ENCODE data around the gene CASZ1.

Gene CASZ1

DNA sequence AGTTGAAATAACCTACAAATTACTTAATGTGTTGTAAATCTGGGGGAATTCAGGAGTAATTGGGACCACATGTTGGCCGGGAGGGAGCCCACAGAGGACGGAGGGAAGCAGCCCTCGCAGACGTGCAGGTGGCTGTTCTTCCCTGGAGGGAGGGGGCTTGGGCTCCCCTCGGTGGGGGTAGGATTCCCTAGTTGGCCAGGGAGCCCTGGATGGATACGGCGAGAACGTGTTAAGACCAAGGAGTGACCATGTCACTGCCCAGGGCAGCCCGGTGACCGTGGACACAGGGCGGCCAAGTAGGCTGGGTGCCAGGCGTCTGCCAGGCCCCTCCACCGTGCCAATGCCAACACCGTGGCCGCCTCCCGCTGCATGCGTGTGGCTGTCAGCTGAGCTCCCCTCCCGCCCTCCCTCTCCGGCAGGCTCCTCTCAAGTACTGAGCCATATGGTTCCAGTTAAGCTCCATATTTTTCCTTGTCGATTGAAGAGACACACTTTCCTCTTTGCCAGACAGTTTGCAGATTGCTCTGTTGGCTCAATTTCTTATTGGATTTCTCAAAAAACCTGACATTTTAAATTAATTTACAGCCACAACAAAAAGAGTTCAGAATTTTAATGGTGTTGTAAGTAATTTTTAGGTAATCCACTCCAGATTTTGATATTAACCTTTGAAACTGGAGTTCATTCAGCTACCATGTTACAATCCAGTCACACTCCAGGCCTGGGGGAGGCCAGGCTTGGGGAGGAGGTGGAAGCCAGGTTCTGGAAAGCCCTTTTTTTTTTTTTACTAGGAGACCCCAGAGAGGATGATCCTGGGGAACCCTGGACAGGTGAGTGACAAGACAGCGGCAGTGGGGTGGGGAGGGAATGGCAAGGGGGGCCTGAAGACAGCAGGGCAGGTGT lies 71.2 kb downstream of the CASZ1 start:
- DNase-seq (ENCODE audit: low read depth): no peak

DNA sequence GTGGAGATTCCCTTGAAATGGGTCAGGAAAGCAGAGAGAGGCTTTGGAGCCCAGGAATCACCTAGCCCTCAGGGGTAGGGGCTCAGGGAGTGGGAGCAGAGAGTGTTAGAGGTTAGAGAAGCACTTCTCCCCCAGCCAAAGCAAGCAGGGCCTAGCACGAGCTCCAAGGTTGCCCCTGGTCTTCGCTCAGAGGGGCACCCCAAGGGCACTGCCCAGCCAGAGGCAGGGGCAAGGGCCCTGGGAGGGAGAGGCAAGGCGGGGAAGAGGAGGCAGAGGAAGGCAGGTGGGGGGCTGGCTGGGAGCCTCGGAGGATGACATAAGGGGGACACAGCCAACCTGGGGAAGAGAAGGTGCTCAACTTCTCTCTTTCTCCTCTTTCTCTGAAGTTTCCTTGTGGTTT lies 71.9 kb downstream of the CASZ1 start:
- DNase-seq (ENCODE audit: low read depth): no peak

DNA sequence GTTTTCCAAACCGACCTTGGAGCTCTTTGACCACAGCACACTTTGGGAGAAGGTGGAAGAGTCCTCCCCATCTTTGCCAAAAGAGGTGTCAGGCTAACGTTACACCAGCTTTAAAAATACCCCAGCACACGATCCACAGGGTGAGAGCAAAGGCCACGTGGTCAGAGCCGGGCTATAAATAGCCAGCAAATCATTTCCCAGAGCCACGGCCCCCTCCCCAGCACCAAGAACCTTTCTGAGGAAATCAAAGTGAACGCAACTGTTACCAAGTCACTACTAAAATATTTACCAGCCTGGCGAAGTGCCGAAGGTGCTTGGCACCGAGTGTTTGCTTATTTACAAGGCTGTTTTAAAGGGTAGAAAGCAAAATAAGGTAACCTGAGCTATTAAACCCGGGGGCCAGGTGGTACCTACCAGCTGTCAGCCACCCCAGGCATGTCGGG lies 72.4 kb downstream of the CASZ1 start:
- DNase-seq (ENCODE audit: low read depth): no peak

DNA sequence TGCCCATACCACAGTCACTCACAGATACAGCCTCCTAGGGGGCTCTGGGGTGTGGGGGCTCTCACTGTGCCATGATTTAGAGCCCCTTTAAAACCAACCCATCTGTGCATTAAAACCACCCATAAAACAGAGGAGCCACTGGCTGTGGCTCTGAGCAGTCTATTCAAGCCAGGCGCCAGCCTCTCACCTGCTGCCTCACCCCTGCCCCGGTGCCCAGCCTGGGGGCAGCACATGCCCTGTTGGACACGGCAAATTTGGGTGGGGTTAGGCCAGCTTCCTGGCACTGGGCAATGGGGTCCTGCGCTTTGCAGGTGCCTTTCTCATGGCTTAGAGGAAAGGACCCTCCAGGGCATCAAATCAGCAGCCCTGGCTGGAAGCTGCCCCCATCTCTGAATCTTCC lies 73.1 kb downstream of the CASZ1 start:
- no peak for DNase-seq (ENCODE audit: low read depth)

DNA sequence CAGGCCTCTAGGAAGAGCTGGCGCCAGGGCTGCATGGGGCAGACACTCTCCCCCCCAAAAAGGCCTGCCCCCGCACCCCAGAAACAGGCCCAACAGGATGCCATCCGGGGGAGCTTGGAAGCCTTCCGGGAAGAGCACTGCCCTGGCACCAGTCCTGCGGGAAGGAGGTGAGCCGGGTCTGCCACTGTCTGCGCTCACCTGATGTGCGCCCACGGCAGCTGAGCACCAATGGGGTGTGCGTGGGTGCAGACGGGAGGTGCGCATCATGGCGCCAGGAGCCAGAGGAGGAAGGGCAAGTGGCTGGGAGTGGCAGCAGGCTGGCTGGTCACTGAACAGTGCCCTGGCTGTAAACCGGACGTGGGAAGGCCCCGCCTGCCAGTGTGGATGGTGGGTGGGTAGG lies 73.6 kb downstream of the CASZ1 start:
- no peak for DNase-seq (ENCODE audit: low read depth)

DNA sequence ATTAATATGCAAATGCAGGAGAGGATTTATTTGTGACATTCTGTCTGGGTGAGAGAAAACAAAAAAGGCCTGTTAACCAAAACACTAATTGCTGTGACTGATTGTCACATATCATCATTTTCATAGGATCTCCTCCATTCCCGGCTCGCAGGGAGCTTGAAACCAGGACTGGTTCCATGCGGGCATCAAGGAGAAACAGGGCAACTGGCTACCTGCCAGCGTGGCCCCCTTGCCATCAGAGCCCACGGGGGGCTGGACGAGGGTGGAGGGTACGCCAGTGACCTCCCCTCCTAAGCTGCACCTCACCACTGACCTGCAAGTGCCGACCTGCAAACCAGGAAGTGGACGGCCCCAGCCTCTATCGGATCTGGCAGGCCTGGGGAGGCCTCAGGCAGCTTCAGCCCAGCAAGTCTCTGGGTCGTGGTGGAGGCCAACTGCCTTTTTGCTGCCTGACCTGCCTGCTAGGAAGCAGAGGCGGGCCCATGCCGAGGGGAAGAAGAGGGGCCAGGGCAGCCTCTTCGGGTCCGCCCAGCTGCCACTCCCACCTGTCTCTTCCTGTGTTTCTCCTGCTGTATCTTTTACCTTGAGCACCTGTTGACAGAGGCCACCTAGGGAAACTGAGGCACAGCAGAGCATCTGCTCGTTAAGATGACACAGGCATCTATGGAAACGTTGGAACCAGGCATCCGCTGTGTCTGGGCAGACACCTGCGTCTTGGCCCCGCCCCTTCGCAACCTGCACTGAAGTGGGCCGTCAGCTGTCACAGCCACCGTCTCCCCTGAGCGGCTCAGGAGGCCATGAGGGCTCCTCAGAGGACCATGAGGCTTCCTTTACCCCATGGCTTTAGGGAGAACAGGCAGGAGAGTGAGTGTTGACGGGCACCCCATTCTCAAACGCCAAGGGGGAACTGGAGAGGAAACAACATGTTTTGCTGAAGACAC lies 74.8 kb downstream of the CASZ1 start:
- no peak for DNase-seq (ENCODE audit: low read depth)

DNA sequence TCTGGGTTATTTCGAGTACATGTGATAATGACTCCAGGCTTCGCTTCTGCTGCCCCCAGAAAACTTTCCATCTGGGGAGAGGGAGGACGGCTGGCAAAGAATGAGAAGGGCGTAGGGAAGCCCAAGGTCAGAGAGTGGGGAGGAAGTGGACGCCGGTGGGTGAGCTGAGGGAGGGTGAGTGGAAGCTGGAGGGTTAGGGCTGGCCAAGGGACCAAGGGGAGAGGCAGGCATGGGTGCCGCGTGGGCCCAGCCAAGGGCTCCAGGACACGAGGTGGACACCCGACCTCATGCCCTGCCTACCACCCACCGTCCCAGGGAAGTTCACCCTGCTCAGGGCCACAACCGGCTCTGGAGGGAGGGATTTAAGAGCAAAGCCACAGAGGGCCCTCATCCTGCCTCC lies 75.8 kb downstream of the CASZ1 start:
- DNase-seq (ENCODE audit: low read depth): no peak

DNA sequence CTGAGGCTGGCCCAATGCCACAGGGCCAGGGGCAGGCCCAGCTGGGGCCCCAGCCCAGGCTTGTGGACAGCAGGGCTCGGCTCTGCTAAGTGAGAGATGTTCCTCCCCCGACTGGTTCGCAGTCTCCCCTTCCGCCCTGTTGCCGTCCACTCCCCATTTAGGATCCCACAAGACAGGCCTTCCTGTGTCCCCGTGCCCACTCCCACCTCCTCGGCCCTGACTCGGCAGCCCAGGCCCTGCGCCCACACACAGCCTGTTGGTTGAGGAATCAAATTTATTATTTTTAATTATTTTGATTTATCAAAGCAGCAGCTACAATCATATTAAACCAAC lies 78.4 kb downstream of the CASZ1 start:
- DNase-seq (ENCODE audit: low read depth): no peak

DNA sequence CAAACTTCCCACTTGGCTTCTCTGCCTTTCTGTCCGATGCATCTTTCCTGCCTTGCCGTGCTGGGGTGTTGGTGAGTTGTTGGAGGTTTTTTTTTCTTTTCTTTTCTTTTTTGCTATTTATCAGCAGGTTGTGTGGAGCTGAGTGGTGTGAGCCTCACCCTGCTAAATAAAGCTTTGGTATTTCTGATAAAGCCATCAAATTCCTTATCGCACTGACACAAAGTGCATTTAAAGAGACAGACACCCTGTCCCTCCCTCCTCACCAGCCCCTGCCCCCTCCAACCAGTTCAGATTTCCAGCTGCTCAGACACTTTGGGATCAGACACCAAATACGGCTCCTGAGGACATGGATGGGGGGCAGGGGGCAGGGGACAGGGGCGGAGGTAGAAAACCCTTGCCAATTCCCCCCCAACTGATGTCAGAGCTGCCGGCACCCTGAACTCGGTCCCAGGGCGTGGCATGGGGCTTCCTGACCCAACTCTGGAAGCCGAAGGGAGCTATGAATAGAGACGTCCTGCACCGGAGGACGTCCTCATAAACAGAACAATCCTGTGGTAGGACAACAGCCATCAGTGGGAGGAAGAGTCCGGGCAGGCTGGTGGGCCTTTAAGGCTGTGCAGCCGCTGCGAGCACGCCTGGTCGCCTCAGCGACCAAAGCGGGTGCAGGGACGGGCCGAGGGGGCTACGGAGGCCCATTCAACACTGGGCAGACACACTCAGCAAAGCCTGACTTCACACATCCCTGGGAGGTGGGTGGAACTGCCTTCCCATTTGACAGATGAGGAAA lies 79.0 kb downstream of the CASZ1 start:
- no peak for DNase-seq (ENCODE audit: low read depth)

DNA sequence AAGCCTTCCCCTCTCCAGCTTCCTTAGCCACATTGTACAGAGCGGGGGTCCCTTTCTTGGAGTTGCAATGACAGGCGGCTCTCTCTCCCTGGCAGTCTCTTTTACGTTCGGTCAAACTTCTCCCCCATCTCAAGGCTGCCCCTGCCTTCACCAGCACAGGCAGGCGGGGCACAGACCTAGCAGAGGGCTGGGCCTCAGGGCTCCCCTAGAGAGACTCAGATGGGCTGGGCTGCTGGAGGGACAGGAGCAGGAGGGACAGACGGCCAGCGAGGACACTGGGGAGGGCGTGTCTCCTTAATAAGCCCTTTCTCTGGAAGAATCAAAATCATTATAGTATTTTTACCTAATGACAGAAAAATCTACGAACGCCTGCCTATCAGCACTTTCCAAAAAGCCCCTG lies 79.6 kb downstream of the CASZ1 start:
- DNase-seq (ENCODE audit: low read depth): no peak

DNA sequence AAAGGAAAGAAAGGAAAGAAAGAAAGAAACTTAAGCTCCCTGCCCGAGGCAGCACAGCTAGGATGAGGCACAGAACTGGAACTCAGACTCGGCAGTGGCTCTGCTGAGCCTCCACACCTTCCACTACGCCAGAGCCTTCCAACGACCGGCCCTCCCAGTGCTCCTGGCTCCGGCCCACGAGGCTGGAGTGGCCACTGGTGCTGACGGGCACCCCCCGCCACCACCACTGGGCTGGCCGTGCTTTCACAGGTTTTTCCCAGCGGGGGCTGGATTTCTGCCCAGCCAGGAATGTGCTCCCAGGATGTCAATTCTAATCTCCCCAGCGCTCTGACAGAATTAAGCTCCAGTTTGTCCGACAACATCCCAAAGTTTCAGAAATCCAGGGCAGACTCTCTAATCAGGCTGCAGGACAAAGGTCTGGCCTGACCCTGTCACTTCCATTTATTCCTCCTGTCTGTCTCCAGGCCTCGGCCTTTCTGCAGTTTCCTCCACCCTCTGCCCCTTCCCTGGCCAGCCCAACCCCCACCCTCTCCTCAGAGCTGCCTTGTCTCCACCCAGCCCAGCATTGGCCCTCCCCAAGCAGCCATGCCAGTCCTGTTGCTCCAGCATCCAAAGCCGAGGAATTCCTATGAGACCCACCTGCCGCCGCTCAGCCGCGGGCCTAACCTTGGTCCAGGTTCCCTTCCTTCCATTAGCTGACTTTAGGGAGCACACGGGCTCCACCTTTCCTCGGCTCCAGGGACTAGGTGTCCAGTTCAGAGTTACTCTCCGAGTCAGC lies 81.9 kb downstream of the CASZ1 start:
- no peak for DNase-seq (ENCODE audit: low read depth)

DNA sequence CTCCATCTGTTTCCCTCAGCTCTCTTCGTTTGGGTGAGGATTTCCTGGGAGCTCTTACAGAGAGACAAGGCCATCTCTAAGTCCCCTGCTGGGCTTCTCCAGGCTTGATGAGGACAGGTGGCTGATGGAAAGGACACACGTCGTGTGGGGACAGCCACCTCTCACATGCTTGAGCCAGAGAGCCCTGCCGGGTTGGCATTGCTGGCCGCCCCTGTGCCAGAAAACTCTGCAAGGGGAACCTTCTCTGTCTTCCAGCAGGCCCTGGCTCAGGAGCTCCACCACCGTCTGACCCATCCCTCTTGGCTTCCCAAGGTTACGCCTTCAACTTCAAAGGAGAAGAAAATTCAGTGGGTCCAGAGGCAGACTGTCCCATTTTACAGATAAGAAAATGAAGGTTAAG lies 82.8 kb downstream of the CASZ1 start:
- DNase-seq (ENCODE audit: low read depth): no peak

DNA sequence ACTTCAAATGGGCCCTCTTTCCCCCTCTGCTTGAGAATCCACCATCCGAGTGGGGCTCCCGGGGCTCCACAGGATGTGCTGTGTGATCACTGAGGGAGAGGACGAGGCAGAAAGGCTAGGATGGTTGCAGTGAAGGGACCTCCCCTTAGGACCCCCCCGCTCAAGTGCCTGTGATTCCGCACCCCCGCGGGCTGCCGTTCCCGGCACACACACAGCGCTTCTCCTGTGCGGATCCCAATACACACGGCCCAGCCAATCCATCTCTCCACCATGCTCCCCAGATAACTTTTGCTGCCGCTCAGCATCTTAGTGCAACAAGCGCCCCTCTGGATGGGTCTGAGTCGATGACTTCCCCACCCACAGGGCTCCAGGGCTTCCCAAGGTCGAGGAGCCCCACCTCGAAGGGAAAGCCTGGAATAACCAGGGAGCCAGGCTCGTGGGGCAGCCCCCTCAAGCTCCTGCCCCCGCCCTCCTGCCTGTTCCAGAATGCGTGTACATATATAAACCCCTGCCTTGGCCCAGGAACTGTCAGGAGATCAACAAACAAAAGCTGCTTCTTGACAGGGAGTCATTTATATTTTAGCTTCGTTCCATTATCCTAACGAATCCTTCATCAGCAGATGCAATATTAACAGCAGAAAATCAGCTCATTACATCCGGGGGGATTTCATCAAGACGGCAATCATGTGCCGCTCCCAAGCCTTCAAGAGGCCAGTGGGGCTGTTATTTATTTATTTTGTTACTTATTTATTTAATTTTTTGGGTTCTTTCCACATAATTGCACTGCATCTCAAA lies 83.7 kb downstream of the CASZ1 start:
- DNase-seq (ENCODE audit: low read depth): no peak

DNA sequence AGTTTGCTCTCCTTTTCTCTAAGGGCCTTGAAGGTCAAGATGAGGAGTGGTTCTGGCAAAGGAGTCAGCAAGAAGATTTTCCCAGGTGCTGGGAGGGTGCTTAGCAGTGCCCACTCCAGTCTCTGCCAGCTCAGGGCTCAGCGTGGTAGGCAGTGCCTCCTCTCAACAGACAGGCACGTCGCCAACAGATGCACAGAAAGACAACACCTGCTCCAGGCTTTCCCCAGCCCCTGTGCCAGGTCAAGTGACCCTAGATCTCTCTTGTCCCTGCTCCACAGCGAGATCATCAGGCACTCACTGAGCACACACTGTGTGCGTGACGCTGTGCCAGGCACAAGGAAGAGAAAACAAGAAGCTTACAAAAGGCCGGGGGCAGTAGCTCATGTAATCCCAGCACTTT lies 86.0 kb downstream of the CASZ1 start:
- DNase-seq (ENCODE audit: low read depth): no peak

DNA sequence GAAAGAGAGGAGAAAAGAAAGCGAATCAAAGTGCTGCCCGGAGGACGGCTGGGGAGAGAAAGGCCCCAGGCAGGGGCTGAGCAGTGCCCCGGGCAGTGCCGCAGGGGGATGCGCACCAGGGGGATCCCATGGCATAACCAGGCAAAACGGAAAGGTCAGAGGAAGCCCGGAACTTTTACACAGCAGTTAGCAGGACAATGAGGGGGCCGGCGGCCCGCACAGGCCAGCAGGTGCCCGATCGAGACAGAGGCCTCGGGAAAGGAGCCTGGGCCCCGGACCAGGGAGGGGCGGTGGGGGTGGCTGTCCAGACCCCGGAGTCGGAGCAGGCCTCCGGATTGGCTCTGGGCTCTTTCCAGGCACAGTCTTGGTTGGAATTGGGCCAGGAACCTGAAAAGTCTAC lies 86.8 kb downstream of the CASZ1 start:
- no peak for DNase-seq (ENCODE audit: low read depth)

DNA sequence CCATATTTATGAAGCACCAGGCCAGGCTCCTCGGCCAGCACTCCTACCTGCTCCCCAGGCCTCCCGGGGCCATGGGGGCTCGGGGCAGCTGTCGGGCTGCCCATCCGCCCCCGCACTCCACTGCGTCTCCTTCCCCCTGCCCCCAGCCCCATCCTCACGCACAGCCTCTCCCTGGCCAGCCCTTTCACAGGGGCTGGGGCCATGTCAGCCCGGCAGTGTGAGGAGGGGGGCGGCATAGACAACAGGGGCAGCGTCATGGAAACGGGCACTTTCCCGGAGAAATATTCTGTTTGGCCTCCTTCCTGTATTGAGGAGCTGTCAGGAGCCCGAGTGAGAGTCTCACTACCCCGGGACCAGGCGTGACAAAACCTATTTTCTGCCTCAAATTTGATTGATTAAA lies 87.3 kb downstream of the CASZ1 start:
- no peak for DNase-seq (ENCODE audit: low read depth)

DNA sequence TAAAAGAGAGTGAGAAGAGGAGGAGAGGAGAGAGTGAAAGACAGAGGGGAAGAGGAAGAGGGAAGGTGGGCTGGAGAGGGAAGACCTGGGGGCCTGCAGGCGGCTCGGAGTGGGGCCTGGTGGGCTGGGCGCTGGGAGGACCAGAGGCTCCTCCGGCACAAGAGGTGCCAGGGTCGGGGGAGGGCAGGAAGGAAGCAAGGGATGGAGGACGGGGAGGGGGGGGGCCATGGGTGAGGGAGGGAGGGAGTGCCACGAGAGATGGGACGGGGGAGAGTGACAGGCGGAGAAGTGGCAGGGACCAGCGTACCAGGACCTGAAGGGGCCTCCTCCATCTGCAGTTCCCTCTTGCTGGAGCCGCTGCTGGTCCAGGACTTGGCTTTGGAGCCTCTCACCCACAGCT lies 87.7 kb downstream of the CASZ1 start:
- no peak for DNase-seq (ENCODE audit: low read depth)

DNA sequence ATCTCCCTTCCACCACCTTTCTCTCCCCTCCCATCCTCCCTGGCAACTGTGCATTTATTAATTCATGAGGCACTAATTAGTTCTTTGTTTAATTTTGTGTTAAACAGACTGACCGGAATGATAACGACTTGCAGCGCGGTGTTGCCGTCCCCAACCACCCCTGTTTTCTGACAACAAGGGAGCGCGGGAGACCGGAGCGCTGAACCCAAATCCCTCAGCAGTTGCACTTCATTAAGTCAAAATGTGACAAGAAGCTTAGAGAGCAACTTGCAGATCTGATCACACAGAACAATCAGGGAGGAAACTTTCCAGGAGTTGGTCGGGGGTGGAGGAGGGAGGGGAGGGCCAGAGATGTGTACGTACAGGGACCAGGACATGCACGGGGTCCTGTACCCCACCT lies 89.2 kb downstream of the CASZ1 start:
- DNase-seq (ENCODE audit: low read depth): no peak

DNA sequence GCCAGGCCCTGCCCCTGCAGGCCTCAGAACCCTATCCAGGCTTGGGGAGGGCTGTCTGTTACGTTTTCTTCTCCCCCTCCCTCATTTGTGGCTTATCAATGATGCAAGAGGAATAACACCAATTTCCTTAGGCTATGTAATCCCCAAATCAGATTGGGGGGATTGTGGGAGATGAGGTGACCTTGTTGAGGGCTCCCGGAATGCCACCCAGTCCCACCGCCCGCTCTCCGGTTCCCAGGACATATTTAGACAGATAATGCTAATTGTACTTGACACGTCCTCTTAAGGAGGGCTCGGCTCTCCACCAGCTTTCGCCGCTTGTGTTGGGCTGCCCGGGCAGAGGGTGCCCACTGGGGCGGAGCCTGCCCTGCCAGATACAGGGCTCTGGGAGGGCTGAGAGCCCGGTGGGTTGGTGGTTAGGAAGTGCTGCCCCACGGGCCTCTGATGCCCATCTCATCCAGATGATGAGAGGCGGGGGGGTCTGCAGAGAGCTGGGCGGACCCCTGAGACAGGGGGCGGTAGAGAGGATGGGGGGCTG lies 90.0 kb downstream of the CASZ1 start:
- DNase-seq (ENCODE audit: low read depth): no peak

DNA sequence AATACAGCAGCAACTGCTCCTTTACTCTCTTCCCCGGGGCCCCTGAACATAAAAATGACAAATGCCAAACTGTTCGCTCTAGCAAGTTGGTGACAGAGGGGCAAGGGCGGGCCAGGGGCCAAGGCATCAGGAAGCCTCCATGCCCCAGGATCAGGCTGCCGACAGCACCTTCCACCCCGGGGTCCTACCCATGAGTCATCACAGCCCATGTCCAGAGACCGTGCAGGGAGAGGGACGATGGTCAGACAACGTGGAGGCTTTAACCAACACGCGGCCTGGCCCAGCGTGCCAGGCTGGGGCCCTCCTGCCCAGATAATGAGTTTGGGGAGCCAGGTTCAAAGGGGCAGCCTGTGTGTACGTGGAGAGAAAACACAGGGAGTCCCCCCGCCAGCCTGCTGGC lies 90.5 kb downstream of the CASZ1 start:
- no peak for DNase-seq (ENCODE audit: low read depth)
